Transverse colon (tissue), 4 donors: Measurements from ENCODE around the gene RGS6. TPM values are rescaled to one million over a fixed set of nuclear protein-coding genes. Genes with fewer than 3 reads are reported as not detected.
"Not testable (repeated sequence)": the region's sequence is repeated elsewhere in the genome, so short reads cannot be mapped to it uniquely, and the experiment has no call there.

Experiments
- DNase-seq: peaks from one replicate; pipeline ENCODE4 v3.0.0-alpha.2; 2019
- H3K27ac ChIP-seq, 4 donors: fragments of 200-600 bp; sonication (generic); 2 replicates each; pipeline ENCODE4 v1.5.1; 2016 to 2018; ENCODE audit warnings: inconsistent platforms in 4 of 4
- H3K27me3 ChIP-seq: fragments of 200-600 bp; sonication (generic); 2 replicates; pipeline ENCODE4 v1.5.1; 2017; ENCODE audit warnings: inconsistent platforms
- H3K36me3 ChIP-seq, 4 donors: fragments of 200-600 bp; sonication (generic); 2 replicates each; pipeline ENCODE4 v1.5.1; 2017 to 2019; ENCODE audit warnings: inconsistent platforms in 4 of 4
- H3K4me1 ChIP-seq, 4 donors: fragments of 200-600 bp; sonication (generic); 2 replicates each; pipeline ENCODE4 v1.5.1; 2017 to 2020; ENCODE audit warnings: inconsistent platforms in 4 of 4
- H3K4me3 ChIP-seq, 4 donors: fragments of 200-600 bp; sonication (generic); 1 replicate in 1 of 4; 2 replicates in 3 of 4; pipeline versions ENCODE4 v1.5.1 to v1.6.1; 2017 to 2019; ENCODE audit warnings: inconsistent platforms in 4 of 4
- H3K9me3 ChIP-seq, 2 donors: fragments of 200-600 bp; sonication (generic); 2 replicates each; pipeline ENCODE4 v1.5.1; 2017 to 2019; ENCODE audit warnings: inconsistent platforms in 2 of 2
- CTCF ChIP-seq, 5 experiments: fragments of 200-600 bp in 3 of 5; fragments of 450-650 bp in 2 of 5; sonication (generic) in 3 of 5; IDR thresholded peaks; 1 replicate in 2 of 5; 2 replicates in 3 of 5; pipeline ENCODE4 v1.5.1; 2016 to 2017; ENCODE audit warnings: antibody characterized with exemption in 5 of 5, inconsistent platforms in 3 of 5, mild to moderate bottlenecking in 2 of 5, moderate library complexity in 1 of 5
- EP300 ChIP-seq: sonication (generic); formaldehyde crosslinking; IDR thresholded peaks from one replicate; pipeline ENCODE4 v1.6.1; 2017; ENCODE audit warnings: antibody characterized with exemption, low read depth
- POLR2A ChIP-seq: fragments of 450-650 bp; IDR thresholded peaks from one replicate; pipeline ENCODE4 v1.6.1; 2016; ENCODE audit warnings: antibody characterized with exemption, mild to moderate bottlenecking, moderate library complexity
- POLR2AphosphoS5 ChIP-seq, 3 donors: sonication (generic); formaldehyde crosslinking; IDR thresholded peaks; one replicate each; pipeline ENCODE4 v1.6.1; 2016; ENCODE audit warnings: antibody characterized with exemption in 3 of 3
- WGBS, 2 donors: methylation state at CpG; one replicate each; pipeline ENCODE4 v1.1.5; 2018; ENCODE audit warnings: low coverage in 1 of 2; 5-methylcytosine and 5-hydroxymethylcytosine counted together
- in situ Hi-C, 4 donors: fragments of 200-750 bp; cut with MboI; loops; one replicate each; pipeline versions ENCODE4 v1.15.0 to v1.15.1; 2017; ENCODE audit warnings: low sequenced_read_pairs in 3 of 4, low pct_ligation_motif_present in 1 of 4, low pct_unique_long_range_greater_than_20kb in 1 of 4
- intact Hi-C: fragments of 100-400 bp; cut with DNase I; formaldehyde crosslinking; loops from one replicate; pipeline ENCODE4 v1.15.1; 2023; ENCODE audit warnings: low total_unique reads
- total RNA-seq, 4 donors: library from RNA; depleted of rRNA; stranded (reverse); fragments of >200 nt; gene quantifications; one replicate each; pipeline ENCODE4 v1.1.0, GENCODE V29; 2016

RGS6 gene
- total RNA-seq, 4 donors from 2014 or later: 0.41 to 0.48 TPM; not detected in 2

GRCh38 chr14:72472845-72473244 is 540.6 kb downstream of the RGS6 start:
- Histone ChIP-seq H3K27ac (no peak overlapping the region), H3K27me3 (no peaks in the 10 kb centered on the region), H3K36me3 (no peaks in the 10 kb centered on the region), H3K9me3 (no peaks in the 10 kb centered on the region), H3K4me1 (peaks cover 0 to 5% (median 1%) of the 10 kb centered on the region in 4 donors), H3K4me3 (no peak overlapping the region)
- in situ Hi-C loops: no loop called here
- 84 to 88% methylated on average over 14 of the region's 14 CpGs for WGBS, 2 donors
- DNase-seq: no peak
- intact Hi-C loops: no loop called here
- TF ChIP-seq CTCF (IDR thresholded peaks at IDR 0.05): no peak
- no peak for TF ChIP-seq EP300
- no peak for TF ChIP-seq POLR2AphosphoS5 (IDR thresholded peaks at IDR 0.05)
- TF ChIP-seq POLR2A: no peak

- Histone ChIP-seq H3K27me3 (no peaks in the 10 kb centered on the region), H3K4me3 (no peak overlapping the region), H3K36me3 (no peaks in the 10 kb centered on the region), H3K9me3 (no peaks in the 10 kb centered on the region), H3K27ac (no peak overlapping the region), H3K4me1 (peaks cover 0 to 5% (median 1%) of the 10 kb centered on the region in 4 donors)
- peak; percentile 32 for DNase-seq
- WGBS, 2 donors: 24 to 48% methylated on average over 4 to 8 of the region's 8 CpGs
- in situ Hi-C loops: no loop called here
- TF ChIP-seq EP300 (no peak), POLR2A (no peak), CTCF (IDR thresholded peaks at IDR 0.05) (no peak), POLR2AphosphoS5 (IDR thresholded peaks at IDR 0.05) (no peak)
- intact Hi-C loops: no loop called here
Measured at GRCh38 chr14:72476657-72477499, 544.6 kb downstream of the RGS6 start.

- H3K4me3 ChIP-seq, H3K9me3 ChIP-seq, H3K27ac ChIP-seq, H3K4me1 ChIP-seq, in situ Hi-C loops, intact Hi-C loops, H3K27me3 ChIP-seq, DNase-seq, H3K36me3 ChIP-seq: not testable (repeated sequence)
- 48 to 55% methylated on average over 5 of the region's 5 CpGs for WGBS, 2 donors
Measured at GRCh38 chr14:72477578-72477977, 545.3 kb downstream of the RGS6 start.

GRCh38 chr14:72478471-72478893 is 546.3 kb downstream of the RGS6 start:
- Histone ChIP-seq H3K36me3 (no peaks in the 10 kb centered on the region), H3K4me3 (no peak overlapping the region), H3K4me1 (peaks cover 0 to 5% (median 1%) of the 10 kb centered on the region in 4 donors), H3K27me3 (no peaks in the 10 kb centered on the region), H3K9me3 (no peaks in the 10 kb centered on the region), H3K27ac (no peak overlapping the region)
- intact Hi-C loops (no loop called here), in situ Hi-C loops (no loop called here)
- TF ChIP-seq EP300 (no peak), CTCF (IDR thresholded peaks at IDR 0.05) (no peak), POLR2A (no peak), POLR2AphosphoS5 (IDR thresholded peaks at IDR 0.05) (no peak)
- DNase-seq: no peak
- WGBS, 2 donors: 52 to 84% methylated on average over 2 to 8 of the region's 8 CpGs
